HG02870 (cell line): ENCODE data around the gene DOCK3.
"Not testable (repeated sequence)": the region's sequence is repeated elsewhere in the genome, so short reads cannot be mapped to it uniquely, and the experiment has no call there.

Experiments
- ATAC-seq: cut with Tn5 transposase; IDR thresholded peaks from one replicate; pipeline ENCODE4 v1.9.1; 2021; ENCODE audit warnings: mild to moderate bottlenecking, moderate library complexity; ENCODE audit not compliant: unreplicated experiment

The DOCK3 gene

GRCh38 chr3:51350751-51351150, 676.0 kb downstream of the DOCK3 start:
- no peak for ATAC-seq

DNA sequence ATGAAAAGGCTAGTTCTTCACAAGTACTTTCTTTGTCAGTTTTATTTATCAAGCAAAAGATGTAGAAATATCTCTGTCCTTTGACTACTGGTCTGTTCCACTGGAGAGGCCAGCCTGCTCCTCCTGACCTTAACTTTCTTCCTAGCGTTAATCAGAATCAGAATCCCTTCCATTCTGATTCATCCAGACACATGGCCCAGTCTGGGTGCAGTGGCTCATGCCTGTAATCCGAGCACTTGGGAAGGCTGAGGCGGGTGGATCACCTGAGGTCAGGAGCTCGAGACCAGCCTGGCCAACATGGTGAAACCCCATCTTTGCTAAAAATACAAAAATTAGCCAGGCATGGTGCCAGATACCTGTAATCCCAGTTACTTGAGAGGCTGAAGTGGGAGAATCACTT, 678.4 kb downstream of the DOCK3 start:
- no peak for ATAC-seq

- ATAC-seq: no peak
Measured at GRCh38 chr3:51353691-51354090, 679.0 kb downstream of the DOCK3 start.

DNA sequence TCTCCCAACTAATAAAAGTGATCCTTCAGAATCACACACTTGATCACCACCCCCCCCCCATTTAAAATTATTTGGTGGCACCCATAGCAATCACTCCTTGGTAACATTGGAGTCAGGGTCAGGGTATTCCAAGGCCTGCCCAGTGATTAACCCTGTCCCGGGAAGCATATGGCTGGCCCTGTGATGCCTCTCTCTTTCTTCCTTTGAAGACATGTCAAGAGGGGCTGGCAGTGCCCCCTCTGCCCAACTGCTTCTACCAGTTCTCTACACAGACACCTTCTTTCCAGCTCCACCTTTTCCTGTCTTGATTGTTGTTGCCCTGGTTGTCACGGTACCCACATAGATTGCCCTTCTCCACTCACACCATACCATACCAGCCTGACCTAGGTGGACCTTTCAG, 679.4 kb downstream of the DOCK3 start:
- ATAC-seq: no peak

DNA sequence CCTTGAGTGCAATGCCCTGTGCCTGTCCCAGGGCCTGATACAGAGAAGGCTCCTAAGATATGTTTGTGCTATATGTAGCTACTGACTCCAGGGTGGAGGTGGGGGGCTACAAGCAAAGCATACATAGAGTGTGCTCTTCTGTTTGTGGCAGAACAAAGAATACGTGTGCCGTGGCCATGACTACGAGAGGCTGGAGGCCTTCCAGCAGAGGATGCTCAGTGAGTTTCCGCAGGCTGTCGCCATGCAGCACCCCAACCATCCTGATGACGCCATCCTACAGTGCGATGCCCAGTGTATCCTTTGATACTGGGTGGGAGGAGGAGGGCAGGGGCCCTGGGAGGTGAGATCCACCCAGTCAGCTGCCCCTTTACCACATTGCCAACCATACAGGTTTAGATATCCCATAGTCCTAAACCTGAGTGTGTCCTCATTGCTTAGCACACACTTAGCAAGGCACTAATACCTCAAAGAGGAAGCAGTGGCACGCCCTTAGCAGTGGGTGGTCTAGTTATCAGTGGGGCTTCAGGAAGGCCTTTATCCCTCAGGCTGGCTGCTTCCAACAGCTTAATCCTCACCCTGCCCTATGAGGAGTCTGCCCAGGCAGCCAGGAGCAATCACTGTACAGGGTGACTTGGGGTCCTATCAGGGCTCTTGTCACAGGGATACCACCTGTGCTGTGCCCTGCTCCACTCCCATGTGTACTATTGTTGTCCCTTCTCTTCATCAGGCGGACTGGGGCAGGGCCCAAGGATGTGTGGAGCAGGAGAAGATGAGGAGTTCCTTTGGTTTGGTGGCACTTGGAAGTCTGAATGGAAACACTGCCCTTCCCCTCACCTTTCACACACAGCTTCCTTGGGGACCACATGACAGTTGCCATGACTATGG, 680.2 kb downstream of the DOCK3 start:
- no peak for ATAC-seq

DNA sequence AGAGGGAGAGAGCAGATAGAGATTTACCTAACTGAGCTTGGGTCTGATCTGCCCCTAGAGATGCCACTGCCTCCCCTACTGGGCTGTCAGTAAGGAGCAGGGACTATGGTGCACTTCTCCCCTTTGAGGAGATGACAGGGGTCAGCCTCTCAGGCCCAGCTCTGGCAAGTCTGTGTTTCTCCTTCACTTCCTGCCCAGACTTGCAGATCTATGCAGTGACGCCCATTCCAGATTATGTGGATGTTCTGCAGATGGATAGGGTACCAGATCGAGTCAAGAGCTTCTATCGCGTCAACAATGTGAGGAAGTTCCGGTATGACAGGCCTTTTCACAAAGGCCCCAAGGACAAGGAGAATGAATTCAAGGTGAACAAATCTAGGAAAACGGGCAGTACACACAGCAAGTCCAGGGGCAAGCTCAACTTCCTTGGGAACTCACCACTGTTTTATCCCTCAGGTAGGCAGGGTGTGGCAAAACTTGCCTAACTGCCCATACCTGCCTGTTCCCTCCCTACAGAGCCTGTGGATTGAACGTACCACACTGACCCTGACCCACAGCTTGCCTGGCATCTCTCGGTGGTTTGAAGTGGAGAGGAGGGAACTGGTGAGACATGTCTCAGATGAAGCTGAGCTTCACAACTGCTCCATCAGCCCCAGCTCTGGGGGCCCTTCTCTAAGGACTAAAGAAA, 681.3 kb downstream of the DOCK3 start:
- ATAC-seq: no peak

DNA sequence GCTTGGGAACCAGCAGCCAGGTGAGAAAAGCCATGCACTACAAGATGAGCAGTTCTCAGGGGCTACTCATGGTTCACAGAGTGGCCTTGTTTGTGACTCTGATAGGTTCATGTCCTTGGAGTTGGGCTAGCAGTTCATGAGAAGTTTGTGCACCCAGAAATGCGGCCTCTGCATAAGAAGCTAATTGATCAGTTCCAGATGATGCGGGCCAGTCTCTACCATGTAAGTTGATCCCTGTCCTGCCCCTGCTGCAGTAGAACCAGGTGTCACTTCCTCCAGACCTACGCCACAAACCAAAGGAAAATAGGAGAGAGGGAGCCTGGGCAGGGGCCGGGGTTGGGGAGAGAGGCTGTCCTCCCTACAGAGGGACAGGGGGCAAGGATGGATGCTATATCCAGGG, 683.1 kb downstream of the DOCK3 start:
- ATAC-seq: no peak

GRCh38 chr3:51358981-51359380, 684.3 kb downstream of the DOCK3 start:
- no peak for ATAC-seq

DNA sequence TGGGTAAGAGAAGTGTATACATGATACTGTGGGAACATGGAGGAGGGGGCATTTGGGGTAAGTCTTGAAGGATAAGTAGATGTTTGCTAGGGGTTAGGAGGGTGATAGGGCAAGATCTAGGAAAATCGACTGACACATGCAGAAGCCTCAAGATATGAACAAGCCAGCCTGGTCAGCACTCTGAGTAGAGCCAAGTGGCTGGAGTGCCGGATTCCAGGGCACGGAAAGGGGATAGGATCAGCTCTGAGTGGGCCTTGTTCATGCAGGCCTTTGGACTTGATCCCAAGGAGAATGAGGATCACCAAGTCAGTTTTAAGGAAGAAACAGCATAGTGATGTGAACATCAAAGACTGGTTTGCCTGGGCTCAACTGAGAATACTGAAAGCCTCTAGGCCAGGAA, 686.1 kb downstream of the DOCK3 start:
- ATAC-seq: no peak

DNA sequence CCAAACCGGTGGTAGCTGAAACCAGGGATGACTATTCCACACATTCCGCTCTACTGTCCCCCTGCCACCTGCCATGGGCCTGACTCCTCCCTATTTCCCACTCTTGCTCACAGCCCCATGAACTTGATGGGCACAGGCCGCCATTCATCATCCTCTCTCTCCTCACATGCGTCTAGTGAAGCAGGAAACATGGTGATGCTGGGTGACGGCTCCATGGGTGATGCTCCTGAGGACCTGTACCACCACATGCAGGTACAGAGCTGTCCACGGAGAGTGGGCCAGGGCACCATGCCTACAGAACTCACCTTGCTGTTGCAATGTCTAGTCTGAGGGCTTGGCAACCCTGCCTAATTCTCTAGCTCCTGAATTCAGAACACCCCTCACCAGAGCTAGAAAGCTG, 687.0 kb downstream of the DOCK3 start:
- no peak for ATAC-seq

GRCh38 chr3:51362476-51362875, 687.7 kb downstream of the DOCK3 start:
- ATAC-seq: no peak

DNA sequence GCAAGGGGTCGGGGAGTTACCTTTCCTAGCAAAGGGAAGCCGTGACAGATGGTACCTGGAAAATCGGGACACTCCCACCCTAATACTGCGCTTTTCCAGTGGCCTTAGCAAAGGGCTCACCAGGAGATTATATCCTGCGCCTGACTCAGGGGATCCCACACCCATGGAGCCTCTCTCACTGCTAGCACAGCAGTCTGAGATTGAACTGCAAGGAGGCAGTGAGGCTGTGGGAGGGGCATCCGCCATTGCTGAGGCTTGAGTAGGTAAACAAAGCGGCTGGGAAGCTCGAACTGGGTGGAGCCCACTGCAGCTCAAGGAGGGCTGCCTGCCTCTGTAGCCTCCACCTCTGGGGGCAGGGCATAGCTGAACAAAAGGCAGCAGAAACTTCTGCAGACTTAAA, 693.5 kb downstream of the DOCK3 start:
- ATAC-seq: not testable (repeated sequence)

- ATAC-seq: no peak
Measured at GRCh38 chr3:51371943-51372557, 697.3 kb downstream of the DOCK3 start.

- ATAC-seq: no peak
Measured at GRCh38 chr3:51373658-51374421, 699.1 kb downstream of the DOCK3 start.

DNA sequence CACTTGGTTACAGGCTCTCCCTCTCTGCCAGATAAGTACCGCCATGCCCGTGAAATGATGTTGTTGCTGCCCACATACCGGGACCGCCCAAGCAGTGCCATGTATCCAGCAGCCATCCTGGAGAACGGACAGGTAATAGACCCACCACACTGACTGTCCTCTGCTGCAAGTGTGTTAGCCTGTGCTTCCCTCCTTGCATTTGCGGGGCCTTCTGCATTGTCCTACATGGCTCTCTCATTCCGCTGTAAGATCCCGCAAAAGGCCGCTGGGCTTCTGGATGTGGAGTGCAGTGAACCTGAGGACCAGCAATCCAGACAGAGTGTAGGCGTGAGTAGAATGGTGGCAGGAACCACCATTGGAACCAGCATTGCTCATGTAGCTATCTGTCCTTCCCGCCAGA, 699.7 kb downstream of the DOCK3 start:
- ATAC-seq: no peak

GRCh38 chr3:51375136-51375535, 700.4 kb downstream of the DOCK3 start:
- ATAC-seq: no peak

DNA sequence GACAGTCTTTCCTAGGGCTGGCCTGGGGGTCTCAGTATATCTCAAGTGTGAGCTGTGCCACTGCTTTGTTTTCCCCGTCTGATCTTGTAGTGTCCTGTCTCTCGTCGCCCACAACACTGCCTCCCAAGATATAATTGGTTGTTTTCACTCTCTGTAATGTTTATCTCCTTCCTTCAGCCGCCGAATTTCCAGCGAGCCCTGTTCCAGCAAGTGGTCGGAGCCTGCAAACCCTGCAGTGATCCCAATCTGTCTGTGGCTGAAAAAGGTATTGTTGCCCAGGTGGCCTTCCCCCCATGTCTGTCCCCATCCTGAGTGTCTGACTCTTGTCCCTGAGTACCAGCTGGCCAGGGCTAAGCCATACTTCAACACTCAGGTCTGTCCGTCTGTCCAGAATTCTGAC, 700.8 kb downstream of the DOCK3 start:
- no peak for ATAC-seq

- ATAC-seq: no peak
Measured at GRCh38 chr3:51378065-51378464, 703.3 kb downstream of the DOCK3 start.

DNA sequence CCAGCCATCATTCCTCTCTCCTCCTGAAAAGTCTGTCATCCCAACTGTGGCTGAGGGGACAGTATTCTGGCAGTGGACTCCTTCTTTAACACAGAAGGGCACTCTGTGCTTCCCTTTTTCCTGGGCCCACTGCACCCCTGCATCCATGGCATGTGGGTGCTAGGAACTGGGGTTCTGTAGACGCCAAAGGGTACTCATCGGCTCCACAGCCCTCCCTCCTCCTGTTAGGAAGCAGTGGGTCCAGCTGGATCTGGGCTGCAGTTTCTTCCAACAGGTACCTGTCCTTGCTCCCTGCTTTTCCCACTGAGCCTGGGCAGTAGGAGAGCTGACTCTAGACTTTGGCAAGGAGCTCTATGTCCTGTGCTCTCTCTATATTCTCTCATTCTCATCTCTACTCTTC, 704.0 kb downstream of the DOCK3 start:
- ATAC-seq: no peak

GRCh38 chr3:51379301-51379700, 704.6 kb downstream of the DOCK3 start:
- no peak for ATAC-seq

- ATAC-seq: no peak
Measured at GRCh38 chr3:51379746-51380455, 705.2 kb downstream of the DOCK3 start.
